ENCODE data around the gene APH1B. TPM values are rescaled to one million over a fixed set of nuclear protein-coding genes. Genes with fewer than 3 reads are reported as not detected.

APH1B gene
- total and polyA plus RNA-seq, 9 of the 15 experiments (the other 6 are each of a cell fraction or from before 2014, with no cell fraction given), result 5.1 to 9.7 (median 7.0) TPM

DNA sequence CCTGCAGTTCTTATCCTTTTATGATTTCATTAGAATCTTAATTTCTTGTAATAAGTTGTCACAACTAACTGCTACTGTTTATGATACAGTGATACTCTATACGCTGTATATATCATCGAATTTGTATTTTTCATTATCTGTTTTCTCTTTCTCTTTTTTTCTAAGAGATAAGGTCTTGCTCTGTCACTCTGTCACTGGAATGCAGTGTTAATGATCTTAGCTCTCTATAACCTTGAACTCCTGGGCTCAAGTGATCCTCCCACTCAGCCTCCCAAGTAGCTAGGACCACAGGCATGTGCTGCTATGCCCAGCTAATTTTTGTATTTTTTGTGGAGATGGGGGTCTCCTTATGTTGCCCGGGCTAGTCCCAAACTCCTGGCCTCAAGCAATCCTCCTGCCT lies 14.8 kb downstream of the APH1B start (continued):
- TF ChIP-seq CREBBP (IDR thresholded peaks at IDR 0.05; ENCODE audit: low read depth, low read length) (no peak), GABPB2 (CRISPR knock-in tag; conservative IDR thresholded peaks at IDR 0.05) (no peak), PCBP2 (IDR thresholded peaks at IDR 0.05; ENCODE audit: low read depth, low read length, poor library complexity, severe bottlenecking) (no peak), GTF2E2 (tag; IDR thresholded peaks at IDR 0.05) (no peak), TAF7 (tag; IDR thresholded peaks at IDR 0.05) (no peak), HOXB6 (CRISPR knock-in tag; IDR thresholded peaks at IDR 0.05; ENCODE audit: borderline replicate concordance) (no peak), ARID1B (IDR thresholded peaks at IDR 0.05) (peak; percentile 47; the same call in 1 of the 2 replicates), ZNF75A (CRISPR knock-in tag; IDR thresholded peaks at IDR 0.05) (no peak), ADNP (tag; IDR thresholded peaks at IDR 0.05) (peak; percentile 41; the same call in 1 of the 2 replicates), ELF4 (CRISPR knock-in tag; IDR thresholded peaks at IDR 0.05) (0 out of 2 replicates have a peak, but pooled peaks have one; percentile 38), RHOXF2B (CRISPR knock-in tag; conservative IDR thresholded peaks at IDR 0.05) (no peak), KLF6 (CRISPR knock-in tag; IDR thresholded peaks at IDR 0.05; ENCODE audit: borderline replicate concordance) (no peak), HNRNPL (IDR thresholded peaks at IDR 0.05; ENCODE audit: low read depth, low read length) (no peak), NR2C2 (CRISPR knock-in tag; IDR thresholded peaks at IDR 0.05) (no peak), NR2C2 (tag; IDR thresholded peaks at IDR 0.05) (no peak)
- TF ChIP-seq, protein P1, sequence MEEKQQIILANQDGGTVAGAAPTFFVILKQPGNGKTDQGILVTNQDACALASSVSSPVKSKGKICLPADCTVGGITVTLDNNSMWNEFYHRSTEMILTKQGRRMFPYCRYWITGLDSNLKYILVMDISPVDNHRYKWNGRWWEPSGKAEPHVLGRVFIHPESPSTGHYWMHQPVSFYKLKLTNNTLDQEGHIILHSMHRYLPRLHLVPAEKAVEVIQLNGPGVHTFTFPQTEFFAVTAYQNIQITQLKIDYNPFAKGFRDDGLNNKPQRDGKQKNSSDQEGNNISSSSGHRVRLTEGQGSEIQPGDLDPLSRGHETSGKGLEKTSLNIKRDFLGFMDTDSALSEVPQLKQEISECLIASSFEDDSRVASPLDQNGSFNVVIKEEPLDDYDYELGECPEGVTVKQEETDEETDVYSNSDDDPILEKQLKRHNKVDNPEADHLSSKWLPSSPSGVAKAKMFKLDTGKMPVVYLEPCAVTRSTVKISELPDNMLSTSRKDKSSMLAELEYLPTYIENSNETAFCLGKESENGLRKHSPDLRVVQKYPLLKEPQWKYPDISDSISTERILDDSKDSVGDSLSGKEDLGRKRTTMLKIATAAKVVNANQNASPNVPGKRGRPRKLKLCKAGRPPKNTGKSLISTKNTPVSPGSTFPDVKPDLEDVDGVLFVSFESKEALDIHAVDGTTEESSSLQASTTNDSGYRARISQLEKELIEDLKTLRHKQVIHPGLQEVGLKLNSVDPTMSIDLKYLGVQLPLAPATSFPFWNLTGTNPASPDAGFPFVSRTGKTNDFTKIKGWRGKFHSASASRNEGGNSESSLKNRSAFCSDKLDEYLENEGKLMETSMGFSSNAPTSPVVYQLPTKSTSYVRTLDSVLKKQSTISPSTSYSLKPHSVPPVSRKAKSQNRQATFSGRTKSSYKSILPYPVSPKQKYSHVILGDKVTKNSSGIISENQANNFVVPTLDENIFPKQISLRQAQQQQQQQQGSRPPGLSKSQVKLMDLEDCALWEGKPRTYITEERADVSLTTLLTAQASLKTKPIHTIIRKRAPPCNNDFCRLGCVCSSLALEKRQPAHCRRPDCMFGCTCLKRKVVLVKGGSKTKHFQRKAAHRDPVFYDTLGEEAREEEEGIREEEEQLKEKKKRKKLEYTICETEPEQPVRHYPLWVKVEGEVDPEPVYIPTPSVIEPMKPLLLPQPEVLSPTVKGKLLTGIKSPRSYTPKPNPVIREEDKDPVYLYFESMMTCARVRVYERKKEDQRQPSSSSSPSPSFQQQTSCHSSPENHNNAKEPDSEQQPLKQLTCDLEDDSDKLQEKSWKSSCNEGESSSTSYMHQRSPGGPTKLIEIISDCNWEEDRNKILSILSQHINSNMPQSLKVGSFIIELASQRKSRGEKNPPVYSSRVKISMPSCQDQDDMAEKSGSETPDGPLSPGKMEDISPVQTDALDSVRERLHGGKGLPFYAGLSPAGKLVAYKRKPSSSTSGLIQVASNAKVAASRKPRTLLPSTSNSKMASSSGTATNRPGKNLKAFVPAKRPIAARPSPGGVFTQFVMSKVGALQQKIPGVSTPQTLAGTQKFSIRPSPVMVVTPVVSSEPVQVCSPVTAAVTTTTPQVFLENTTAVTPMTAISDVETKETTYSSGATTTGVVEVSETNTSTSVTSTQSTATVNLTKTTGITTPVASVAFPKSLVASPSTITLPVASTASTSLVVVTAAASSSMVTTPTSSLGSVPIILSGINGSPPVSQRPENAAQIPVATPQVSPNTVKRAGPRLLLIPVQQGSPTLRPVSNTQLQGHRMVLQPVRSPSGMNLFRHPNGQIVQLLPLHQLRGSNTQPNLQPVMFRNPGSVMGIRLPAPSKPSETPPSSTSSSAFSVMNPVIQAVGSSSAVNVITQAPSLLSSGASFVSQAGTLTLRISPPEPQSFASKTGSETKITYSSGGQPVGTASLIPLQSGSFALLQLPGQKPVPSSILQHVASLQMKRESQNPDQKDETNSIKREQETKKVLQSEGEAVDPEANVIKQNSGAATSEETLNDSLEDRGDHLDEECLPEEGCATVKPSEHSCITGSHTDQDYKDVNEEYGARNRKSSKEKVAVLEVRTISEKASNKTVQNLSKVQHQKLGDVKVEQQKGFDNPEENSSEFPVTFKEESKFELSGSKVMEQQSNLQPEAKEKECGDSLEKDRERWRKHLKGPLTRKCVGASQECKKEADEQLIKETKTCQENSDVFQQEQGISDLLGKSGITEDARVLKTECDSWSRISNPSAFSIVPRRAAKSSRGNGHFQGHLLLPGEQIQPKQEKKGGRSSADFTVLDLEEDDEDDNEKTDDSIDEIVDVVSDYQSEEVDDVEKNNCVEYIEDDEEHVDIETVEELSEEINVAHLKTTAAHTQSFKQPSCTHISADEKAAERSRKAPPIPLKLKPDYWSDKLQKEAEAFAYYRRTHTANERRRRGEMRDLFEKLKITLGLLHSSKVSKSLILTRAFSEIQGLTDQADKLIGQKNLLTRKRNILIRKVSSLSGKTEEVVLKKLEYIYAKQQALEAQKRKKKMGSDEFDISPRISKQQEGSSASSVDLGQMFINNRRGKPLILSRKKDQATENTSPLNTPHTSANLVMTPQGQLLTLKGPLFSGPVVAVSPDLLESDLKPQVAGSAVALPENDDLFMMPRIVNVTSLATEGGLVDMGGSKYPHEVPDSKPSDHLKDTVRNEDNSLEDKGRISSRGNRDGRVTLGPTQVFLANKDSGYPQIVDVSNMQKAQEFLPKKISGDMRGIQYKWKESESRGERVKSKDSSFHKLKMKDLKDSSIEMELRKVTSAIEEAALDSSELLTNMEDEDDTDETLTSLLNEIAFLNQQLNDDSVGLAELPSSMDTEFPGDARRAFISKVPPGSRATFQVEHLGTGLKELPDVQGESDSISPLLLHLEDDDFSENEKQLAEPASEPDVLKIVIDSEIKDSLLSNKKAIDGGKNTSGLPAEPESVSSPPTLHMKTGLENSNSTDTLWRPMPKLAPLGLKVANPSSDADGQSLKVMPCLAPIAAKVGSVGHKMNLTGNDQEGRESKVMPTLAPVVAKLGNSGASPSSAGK (IDR thresholded peaks at IDR 0.05), result 0 out of 2 replicates have a peak, but pooled peaks have one; percentile 12
- TF ChIP-seq, protein P2, sequence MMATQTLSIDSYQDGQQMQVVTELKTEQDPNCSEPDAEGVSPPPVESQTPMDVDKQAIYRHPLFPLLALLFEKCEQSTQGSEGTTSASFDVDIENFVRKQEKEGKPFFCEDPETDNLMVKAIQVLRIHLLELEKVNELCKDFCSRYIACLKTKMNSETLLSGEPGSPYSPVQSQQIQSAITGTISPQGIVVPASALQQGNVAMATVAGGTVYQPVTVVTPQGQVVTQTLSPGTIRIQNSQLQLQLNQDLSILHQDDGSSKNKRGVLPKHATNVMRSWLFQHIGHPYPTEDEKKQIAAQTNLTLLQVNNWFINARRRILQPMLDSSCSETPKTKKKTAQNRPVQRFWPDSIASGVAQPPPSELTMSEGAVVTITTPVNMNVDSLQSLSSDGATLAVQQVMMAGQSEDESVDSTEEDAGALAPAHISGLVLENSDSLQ (IDR thresholded peaks at IDR 0.05), result peak; percentile 75
